Thyroid gland (tissue), 4 donors: ENCODE data around the gene CLPX. TPM values are rescaled to one million over a fixed set of nuclear protein-coding genes. Genes with fewer than 3 reads are reported as not detected.

ENCODE experiments used
- DNase-seq, 2 donors: peaks; one replicate each; pipeline ENCODE4 v3.0.0-alpha.2; 2019
- H3K27ac ChIP-seq, 3 donors: fragments of 200-600 bp; sonication (generic); 1 replicate in 2 of 3; 2 replicates in 1 of 3; pipeline ENCODE4 v1.5.1; 2016 to 2019; ENCODE audit warnings: mild to moderate bottlenecking in 1 of 3, moderate library complexity in 1 of 3
- H3K27me3 ChIP-seq: fragments of 200-600 bp; sonication (generic); one replicate; pipeline ENCODE4 v1.5.1; 2019
- H3K36me3 ChIP-seq, 2 donors: fragments of 200-600 bp; sonication (generic); one replicate each; pipeline ENCODE4 v1.5.1; 2016 to 2019
- H3K4me1 ChIP-seq, 2 donors: fragments of 200-600 bp; sonication (generic); one replicate each; pipeline ENCODE4 v1.5.1; 2017 to 2019
- H3K4me3 ChIP-seq, 3 donors: fragments of 200-600 bp; sonication (generic); replicated peaks in 1 of 3; 1 replicate in 2 of 3; 2 replicates in 1 of 3; pipeline ENCODE4 v1.5.1; 2016; ENCODE audit warnings: mild to moderate bottlenecking in 1 of 3
- H3K9me3 ChIP-seq: fragments of 200-600 bp; sonication (generic); one replicate; pipeline ENCODE4 v1.5.1; 2017
- CTCF ChIP-seq, 6 experiments: fragments of 200-600 bp in 3 of 6; fragments of 450-650 bp in 3 of 6; sonication (generic) in 3 of 6; IDR thresholded peaks; one replicate each; pipeline ENCODE4 v1.5.1; 2016 to 2019; ENCODE audit warnings: antibody characterized with exemption in 6 of 6, mild to moderate bottlenecking in 2 of 6, inconsistent platforms in 1 of 6, moderate library complexity in 1 of 6
- POLR2A ChIP-seq, 2 donors: fragments of 450-650 bp; IDR thresholded peaks; one replicate each; pipeline ENCODE4 v1.6.1; 2017; ENCODE audit warnings: antibody characterized with exemption in 2 of 2, mild to moderate bottlenecking in 2 of 2, moderate library complexity in 1 of 2
- WGBS, 2 donors: methylation state at CpG; one replicate each; pipeline ENCODE4 v1.1.5; 2017; 5-methylcytosine and 5-hydroxymethylcytosine counted together
- intact Hi-C: fragments of 100-400 bp; cut with DNase I; formaldehyde crosslinking; loops from one replicate; pipeline ENCODE4 v1.15.1; 2023
- total RNA-seq, 4 donors: library from RNA; depleted of rRNA; stranded (reverse); fragments of >200 nt; gene quantifications; one replicate each; pipeline ENCODE4 v1.2.3, GENCODE V29; 2016

CLPX gene
- total RNA-seq, 4 donors from 2014 or later, result 37.9 to 57.5 (median 46.4) TPM

GRCh38 chr15:65180167-65180566 is 5.0 kb downstream of the CLPX start:
- DNase-seq, result no peak
- 93 to 96% methylated on average over 3 of the region's 3 CpGs for WGBS, 2 donors
- Histone ChIP-seq H3K36me3 (peaks cover 18 to 24% of the 10 kb centered on the region in 2 donors), H3K27ac (no peak overlapping the region), H3K27me3 (no peaks in the 10 kb centered on the region), H3K4me3 (no peak overlapping the region), H3K9me3 (no peaks in the 10 kb centered on the region), H3K4me1 (peaks cover 9 to 10% of the 10 kb centered on the region in 2 donors)
- TF ChIP-seq POLR2A (IDR thresholded peaks at IDR 0.05) (no peak), CTCF (IDR thresholded peaks at IDR 0.05) (no peak)
- intact Hi-C loops, result loop anchor here (5.0 kb wide), 1 partner anchor 102 kb away; no protein-coding TSS in a partner anchor

DNA sequence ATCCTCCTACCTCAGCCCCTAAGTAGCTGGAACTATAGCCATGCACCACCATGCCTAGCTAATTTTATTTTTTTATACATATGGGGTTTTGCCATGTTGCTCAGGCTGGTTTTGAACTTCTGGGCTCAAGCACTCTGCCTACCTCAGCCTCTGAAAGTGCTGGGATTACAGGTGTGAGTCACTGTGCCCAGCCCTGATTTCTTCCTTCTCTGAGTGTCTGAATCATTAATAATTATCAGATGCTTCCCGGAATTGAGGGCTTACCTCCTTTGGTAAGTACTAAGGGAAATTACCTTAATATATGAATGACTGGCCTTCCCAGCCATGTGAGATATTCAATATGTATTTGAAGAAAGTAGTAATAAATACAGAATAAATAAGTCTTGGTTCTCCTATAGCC is 7.2 kb downstream of the CLPX start:
- H3K9me3 ChIP-seq, result no peaks in the 10 kb centered on the region
- H3K36me3 ChIP-seq, result peaks cover 18 to 27% of the 10 kb centered on the region in 2 donors
- DNase-seq, result no peak
- TF ChIP-seq CTCF (IDR thresholded peaks at IDR 0.05), result no peak
- TF ChIP-seq POLR2A (IDR thresholded peaks at IDR 0.05), result no peak
- H3K27me3 ChIP-seq, result no peaks in the 10 kb centered on the region
- peaks cover 3 to 7% of the 10 kb centered on the region in 2 donors for H3K4me1 ChIP-seq
- no peak overlapping the region for H3K4me3 ChIP-seq
- 83 to 86% methylated on average over 1 of the region's 1 CpG for WGBS, 2 donors
- no peak overlapping the region for H3K27ac ChIP-seq
- intact Hi-C loops, result no loop called here

GRCh38 chr15:65176056-65176455 is 9.1 kb downstream of the CLPX start:
- no peak overlapping the region for H3K27ac ChIP-seq
- no peaks in the 10 kb centered on the region for H3K4me1 ChIP-seq
- no peaks in the 10 kb centered on the region for H3K27me3 ChIP-seq
- peaks cover 30 to 42% of the 10 kb centered on the region in 2 donors for H3K36me3 ChIP-seq
- H3K4me3 ChIP-seq, result no peak overlapping the region
- TF ChIP-seq CTCF (IDR thresholded peaks at IDR 0.05) (no peak), POLR2A (IDR thresholded peaks at IDR 0.05) (no peak)
- intact Hi-C loops, result no loop called here
- DNase-seq, result no peak
- H3K9me3 ChIP-seq, result no peaks in the 10 kb centered on the region

- no peak overlapping the region for H3K27ac ChIP-seq
- H3K4me1 ChIP-seq, result no peaks in the 10 kb centered on the region
- intact Hi-C loops, result no loop called here
- no peak for DNase-seq
- TF ChIP-seq POLR2A (IDR thresholded peaks at IDR 0.05) (no peak), CTCF (IDR thresholded peaks at IDR 0.05) (no peak)
- no peak overlapping the region for H3K4me3 ChIP-seq
- H3K36me3 ChIP-seq, result peaks cover 30 to 47% of the 10 kb centered on the region in 2 donors
- H3K9me3 ChIP-seq, result no peaks in the 10 kb centered on the region
- WGBS, 2 donors, result 85 to 91% methylated on average over 5 of the region's 5 CpGs
- H3K27me3 ChIP-seq, result no peaks in the 10 kb centered on the region
These were observed 9.6 kb downstream of the CLPX start for GRCh38 chr15:65175511-65175910.

DNA sequence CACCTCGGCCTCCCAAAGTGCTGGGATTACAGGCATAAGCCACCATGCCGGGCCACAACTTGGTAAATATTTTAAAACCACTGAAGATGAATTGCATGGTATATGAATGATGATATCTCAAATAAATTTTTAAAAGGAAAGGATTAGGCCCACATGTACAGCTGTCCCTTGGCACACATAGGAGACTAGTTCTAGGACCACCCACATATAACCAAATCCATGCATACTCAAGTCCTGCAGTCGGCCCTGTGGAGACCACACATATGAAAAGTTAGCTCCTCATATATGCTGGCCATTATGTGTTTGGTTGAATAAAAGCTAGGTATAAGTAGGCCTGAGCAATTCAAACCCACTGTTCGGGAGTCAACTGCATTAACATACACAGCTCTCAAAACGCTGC is 10.6 kb downstream of the CLPX start:
- WGBS, 2 donors, result 91 to 92% methylated on average over 5 of the region's 5 CpGs
- Histone ChIP-seq H3K4me1 (no peaks in the 10 kb centered on the region), H3K9me3 (no peaks in the 10 kb centered on the region), H3K4me3 (no peak overlapping the region), H3K27me3 (no peaks in the 10 kb centered on the region), H3K36me3 (peaks cover 37 to 51% of the 10 kb centered on the region in 2 donors), H3K27ac (no peak overlapping the region)
- TF ChIP-seq POLR2A (IDR thresholded peaks at IDR 0.05) (no peak), CTCF (IDR thresholded peaks at IDR 0.05) (no peak)
- DNase-seq, result no peak
- intact Hi-C loops, result no loop called here
